WI38 (cell line): Measurements from ENCODE around the gene ASB15.

ENCODE experiments used
- H3K4me3 ChIP-seq: 2 replicates; pipeline ENCODE4 v1.5.1; 2011; ENCODE audit warnings: low read depth, mild to moderate bottlenecking, control low read depth, low read length
- TF ChIP-seq, protein P1 (sequence below): IDR thresholded peaks from 2 replicates; pipeline ENCODE4 v1.5.1; 2012; ENCODE audit warnings: low read depth, mild to moderate bottlenecking, control low read depth, low read length

The ASB15 gene

DNA sequence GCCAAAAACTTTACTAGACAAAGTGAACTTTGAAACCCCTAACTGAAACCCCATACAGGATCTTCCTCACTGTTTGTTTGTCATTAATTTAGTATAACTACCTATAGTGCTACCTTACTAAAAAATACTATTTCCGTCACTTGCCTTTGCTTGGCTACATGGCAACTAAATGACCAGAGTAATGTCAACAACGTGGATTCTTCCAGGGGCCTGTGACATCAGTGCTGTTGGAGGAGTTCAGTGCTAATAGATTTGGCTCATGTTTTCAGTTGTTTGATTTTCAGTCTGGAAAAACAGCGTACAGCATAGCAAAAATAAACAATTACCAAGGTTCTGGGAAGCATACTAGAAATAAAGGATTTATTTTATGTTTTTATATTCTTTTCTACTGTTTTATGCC is 3.0 kb upstream of the ASB15 start:
- TF ChIP-seq, protein P1, sequence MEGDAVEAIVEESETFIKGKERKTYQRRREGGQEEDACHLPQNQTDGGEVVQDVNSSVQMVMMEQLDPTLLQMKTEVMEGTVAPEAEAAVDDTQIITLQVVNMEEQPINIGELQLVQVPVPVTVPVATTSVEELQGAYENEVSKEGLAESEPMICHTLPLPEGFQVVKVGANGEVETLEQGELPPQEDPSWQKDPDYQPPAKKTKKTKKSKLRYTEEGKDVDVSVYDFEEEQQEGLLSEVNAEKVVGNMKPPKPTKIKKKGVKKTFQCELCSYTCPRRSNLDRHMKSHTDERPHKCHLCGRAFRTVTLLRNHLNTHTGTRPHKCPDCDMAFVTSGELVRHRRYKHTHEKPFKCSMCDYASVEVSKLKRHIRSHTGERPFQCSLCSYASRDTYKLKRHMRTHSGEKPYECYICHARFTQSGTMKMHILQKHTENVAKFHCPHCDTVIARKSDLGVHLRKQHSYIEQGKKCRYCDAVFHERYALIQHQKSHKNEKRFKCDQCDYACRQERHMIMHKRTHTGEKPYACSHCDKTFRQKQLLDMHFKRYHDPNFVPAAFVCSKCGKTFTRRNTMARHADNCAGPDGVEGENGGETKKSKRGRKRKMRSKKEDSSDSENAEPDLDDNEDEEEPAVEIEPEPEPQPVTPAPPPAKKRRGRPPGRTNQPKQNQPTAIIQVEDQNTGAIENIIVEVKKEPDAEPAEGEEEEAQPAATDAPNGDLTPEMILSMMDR, result no peak
- H3K4me3 ChIP-seq, result no peak overlapping the region

DNA sequence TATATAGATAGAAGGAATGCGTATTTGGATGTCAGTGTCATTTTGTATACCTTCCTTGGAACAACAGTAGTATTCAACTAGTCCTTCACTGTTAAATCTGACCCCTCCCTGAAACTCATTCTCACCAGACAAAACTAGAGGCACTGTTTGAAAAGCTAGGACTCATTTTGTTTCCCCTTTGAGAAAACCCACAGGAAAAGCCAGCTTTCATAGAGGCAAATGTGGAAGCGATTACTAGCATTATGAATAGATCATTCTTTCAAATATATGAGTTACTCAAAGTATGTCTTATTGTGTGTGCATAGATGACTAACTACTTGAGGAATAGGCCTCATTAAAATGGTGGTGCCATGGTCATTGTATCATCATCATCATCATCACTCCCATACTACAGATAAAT is 1.9 kb upstream of the ASB15 start:
- H3K4me3 ChIP-seq, result no peak overlapping the region
- TF ChIP-seq, protein P1, result no peak

DNA sequence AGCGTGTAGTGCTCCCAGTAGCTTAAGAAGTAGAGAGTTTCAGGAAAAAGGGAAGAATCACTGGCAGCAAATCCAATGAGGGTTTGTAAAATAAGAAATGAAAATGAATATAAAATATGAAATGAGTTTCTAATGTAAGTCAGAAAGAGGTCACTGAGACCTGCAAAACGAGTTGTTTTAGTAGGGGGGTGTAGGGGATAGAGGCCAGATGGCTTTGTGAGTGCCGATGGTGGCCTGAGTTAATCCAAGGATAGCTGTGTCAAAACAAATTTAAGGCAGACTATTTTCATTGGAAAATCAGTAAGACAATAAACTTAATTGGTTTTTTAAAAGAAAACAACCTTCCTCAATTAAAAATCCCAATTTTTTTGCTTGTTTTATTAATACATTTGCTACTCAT is 745 bp upstream of the ASB15 start:
- H3K4me3 ChIP-seq, result no peak overlapping the region
- TF ChIP-seq, protein P1, result no peak

DNA sequence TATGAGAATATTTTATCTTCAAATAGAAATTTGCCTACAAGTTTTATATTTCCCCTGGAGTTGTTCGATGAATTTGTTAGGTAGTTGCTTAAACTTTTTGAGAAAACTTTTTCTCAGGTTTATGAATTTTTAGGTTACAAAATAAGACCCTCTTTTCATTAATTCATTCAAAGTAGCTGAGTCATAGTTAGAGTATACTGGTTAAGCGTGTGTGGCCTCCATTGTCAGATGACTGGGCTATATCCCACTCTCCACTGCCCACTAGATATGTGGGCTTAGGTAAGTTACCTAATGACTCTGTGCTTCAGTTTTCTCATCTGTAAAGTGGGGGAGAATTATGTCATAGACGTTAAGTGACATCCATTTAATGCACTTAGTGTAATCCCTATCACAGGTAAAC is 1.0 kb downstream of the ASB15 start:
- TF ChIP-seq, protein P1, result no peak

DNA sequence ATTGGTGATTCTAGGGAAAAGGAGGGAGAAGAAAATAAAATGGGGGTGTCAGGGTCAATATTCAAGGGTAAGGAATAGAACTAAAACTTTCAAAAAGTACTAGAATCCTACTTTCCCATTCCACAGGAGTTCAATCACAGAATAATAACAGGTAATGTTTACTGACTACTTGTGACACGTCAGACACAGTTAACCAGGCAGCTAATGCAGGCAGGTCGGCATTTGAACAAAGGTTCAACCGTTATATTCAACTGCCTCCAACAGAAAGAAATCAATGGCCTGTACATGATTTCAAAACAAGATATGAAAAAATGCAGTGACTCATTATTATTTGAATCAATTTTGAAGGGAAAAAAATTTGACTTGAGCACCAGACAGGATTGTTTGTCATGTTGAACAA is 3.1 kb downstream of the ASB15 start:
- H3K4me3 ChIP-seq, result no peak overlapping the region
- TF ChIP-seq, protein P1, result no peak

More for the DNA sequence above, 1.0 kb downstream of the ASB15 start:
- no peak overlapping the region for H3K4me3 ChIP-seq

DNA sequence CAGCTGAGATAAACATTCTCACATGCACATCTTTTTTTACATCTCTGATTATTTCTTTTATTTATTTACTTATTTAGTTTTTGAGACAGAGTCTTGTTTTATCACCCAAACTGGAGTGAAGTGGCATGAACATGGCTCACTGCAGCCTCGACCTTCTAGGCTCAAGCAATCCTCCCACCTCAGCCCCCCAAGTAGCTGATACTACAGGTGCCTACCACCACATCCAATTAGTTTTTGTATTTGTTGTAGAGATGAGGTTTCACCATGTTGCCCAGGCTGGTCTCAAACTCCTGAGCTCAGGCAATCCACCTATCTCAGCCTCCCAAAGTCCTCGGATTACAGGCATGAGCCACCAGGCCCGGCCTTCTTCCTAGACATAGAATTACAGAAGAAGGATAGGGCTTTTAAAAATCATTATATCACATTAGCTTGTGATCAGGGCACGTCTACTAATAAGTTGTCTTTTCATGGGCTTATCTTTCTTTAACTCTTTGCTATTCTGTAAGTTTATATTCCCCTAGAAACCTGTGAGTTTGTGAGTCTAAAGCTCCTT is 5.9 kb downstream of the ASB15 start:
- TF ChIP-seq, protein P1, result no peak
- H3K4me3 ChIP-seq, result no peak overlapping the region

DNA sequence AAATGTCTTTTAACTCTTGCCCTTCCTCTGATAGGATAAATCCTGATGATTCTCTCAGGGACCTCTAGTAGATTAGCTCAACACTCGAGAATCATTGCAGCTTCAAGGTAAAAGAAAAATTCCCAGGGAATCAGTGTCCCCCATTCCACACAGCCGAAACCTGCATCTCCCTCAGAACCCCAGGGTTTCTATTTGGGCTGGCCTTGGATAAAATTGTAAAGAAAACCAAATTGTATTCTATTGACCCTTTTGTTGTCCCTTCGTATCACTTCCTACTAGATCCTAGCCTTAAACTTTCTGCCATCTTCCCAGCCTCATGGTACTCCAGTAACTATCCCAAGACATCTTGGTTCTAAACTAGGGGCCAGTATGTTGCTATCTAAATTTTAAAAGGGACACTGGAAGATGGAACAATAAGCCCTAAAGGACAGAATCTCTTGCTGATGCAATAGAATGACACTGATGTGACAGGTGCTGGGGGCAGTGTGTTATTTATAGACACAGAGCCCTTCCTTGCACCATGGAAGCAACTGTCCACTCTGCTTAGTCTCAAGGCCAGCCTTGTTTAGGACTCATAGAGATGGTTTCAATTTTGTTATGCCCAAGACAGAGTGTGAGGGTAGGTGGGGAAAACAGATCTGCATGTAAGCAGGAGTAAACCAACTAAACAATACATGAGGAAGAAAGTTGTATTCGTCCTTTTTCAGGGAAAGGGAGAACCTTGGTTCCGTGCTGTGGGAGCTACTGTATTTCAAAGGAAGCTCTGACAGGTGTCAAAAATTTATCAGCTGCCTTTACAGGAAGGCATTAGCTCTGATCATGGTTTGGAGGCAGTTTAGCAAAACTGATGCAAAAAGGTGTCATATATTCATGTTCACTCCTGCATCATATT is 7.6 kb downstream of the ASB15 start:
- TF ChIP-seq, protein P1, result no peak
- no peak overlapping the region for H3K4me3 ChIP-seq
